GM23248 (cell line): ENCODE results near the gene NDNF.

ENCODE experiments used
- EZH2 ChIP-seq: fragments of 200-600 bp; sonication (generic); IDR thresholded peaks from 2 replicates; pipeline ENCODE4 v1.6.1; 2018; ENCODE audit warnings: antibody characterized with exemption, mild to moderate bottlenecking; ENCODE audit not compliant: insufficient read depth, poor library complexity, severe bottlenecking
- EZH2phosphoT487 ChIP-seq: fragments of 200-600 bp; sonication (generic); IDR thresholded peaks from 2 replicates; pipeline ENCODE4 v1.6.1; 2018; ENCODE audit warnings: antibody characterized with exemption, moderate library complexity, mild to moderate bottlenecking, low read depth; ENCODE audit not compliant: insufficient read depth

GRCh38 chr4:121096629-121097028 lies 24.3 kb upstream of the NDNF start:
- TF ChIP-seq EZH2: no peak
- TF ChIP-seq EZH2phosphoT487: no peak
